Measurements from ENCODE around the gene FCRLA.

DNA sequence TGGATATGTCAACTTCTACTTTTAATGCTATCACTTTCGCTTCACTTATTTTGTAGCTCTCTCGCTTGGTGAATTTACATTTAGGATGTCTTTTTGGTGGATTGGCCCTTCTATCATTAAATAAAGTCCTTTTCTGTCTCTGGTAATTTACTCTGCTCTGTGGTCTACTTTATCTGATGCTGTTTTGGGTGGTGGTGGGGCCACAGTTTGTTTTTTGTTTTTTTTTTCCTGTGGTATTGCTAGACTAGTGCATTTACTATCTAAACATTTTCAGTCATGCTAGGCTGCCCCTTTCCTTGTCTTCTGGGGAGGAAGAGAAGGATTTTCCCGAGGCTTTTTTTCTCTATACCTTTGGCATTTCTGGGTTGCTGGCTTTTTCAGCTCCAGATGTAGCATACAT is 18.1 kb upstream of the FCRLA start:
- TF ChIP-seq, protein P1, sequence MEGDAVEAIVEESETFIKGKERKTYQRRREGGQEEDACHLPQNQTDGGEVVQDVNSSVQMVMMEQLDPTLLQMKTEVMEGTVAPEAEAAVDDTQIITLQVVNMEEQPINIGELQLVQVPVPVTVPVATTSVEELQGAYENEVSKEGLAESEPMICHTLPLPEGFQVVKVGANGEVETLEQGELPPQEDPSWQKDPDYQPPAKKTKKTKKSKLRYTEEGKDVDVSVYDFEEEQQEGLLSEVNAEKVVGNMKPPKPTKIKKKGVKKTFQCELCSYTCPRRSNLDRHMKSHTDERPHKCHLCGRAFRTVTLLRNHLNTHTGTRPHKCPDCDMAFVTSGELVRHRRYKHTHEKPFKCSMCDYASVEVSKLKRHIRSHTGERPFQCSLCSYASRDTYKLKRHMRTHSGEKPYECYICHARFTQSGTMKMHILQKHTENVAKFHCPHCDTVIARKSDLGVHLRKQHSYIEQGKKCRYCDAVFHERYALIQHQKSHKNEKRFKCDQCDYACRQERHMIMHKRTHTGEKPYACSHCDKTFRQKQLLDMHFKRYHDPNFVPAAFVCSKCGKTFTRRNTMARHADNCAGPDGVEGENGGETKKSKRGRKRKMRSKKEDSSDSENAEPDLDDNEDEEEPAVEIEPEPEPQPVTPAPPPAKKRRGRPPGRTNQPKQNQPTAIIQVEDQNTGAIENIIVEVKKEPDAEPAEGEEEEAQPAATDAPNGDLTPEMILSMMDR (IDR thresholded peaks at IDR 0.05): no peak
- no peak for TF ChIP-seq POLR2A (IDR thresholded peaks at IDR 0.05)
